Smooth muscle cell (in vitro differentiated cells): Measurements from ENCODE around the gene TEX51. TPM values are rescaled to one million over a fixed set of nuclear protein-coding genes. Genes with fewer than 3 reads are reported as not detected.

Experiments
- DNase-seq: peaks from one replicate; lab custom pipeline; 2025; ENCODE audit not compliant: unreplicated experiment; lab: John Stamatoyannopoulos, UW
- H2AFZ ChIP-seq: fragments of 200-600 bp; sonication (generic); 2 replicates; pipeline ENCODE4 v1.6.0; 2016; ENCODE audit warnings: antibody characterized with exemption, low read depth, mild to moderate bottlenecking
- H3F3A ChIP-seq: fragments of 200-600 bp; sonication (generic); 2 replicates; pipeline ENCODE4 v1.6.0; 2017; ENCODE audit warnings: antibody characterized with exemption, low read depth
- H3K27ac ChIP-seq: fragments of 200-600 bp; sonication (generic); 2 replicates; pipeline ENCODE4 v1.5.1; 2016; ENCODE audit warnings: low read depth, mild to moderate bottlenecking
- H3K27me3 ChIP-seq: fragments of 200-600 bp; sonication (generic); 2 replicates; pipeline ENCODE4 v1.6.1; 2016; ENCODE audit warnings: low read depth, mild to moderate bottlenecking
- H3K36me3 ChIP-seq: fragments of 200-600 bp; sonication (generic); 2 replicates; pipeline ENCODE4 v1.5.1; 2016; ENCODE audit warnings: low read depth
- H3K4me1 ChIP-seq: fragments of 200-600 bp; sonication (generic); 2 replicates; pipeline ENCODE4 v1.5.1; 2016; ENCODE audit warnings: low read depth
- H3K4me2 ChIP-seq: fragments of 200-600 bp; sonication (generic); 2 replicates; pipeline ENCODE4 v1.6.0; 2016; ENCODE audit warnings: mild to moderate bottlenecking
- H3K4me3 ChIP-seq: fragments of 200-600 bp; sonication (generic); 2 replicates; pipeline ENCODE4 v1.5.1; 2016; ENCODE audit warnings: mild to moderate bottlenecking
- H3K79me2 ChIP-seq: fragments of 200-600 bp; sonication (generic); 2 replicates; pipeline ENCODE4 v1.6.0; 2016; ENCODE audit warnings: low read depth, mild to moderate bottlenecking
- H3K9ac ChIP-seq: fragments of 200-600 bp; sonication (generic); 2 replicates; pipeline ENCODE4 v1.6.0; 2016; ENCODE audit warnings: low read depth
- H3K9me3 ChIP-seq: fragments of 200-600 bp; sonication (generic); replicated peaks from 2 replicates; pipeline ENCODE4 v1.5.1; 2016; ENCODE audit warnings: low read depth
- H4K20me1 ChIP-seq: fragments of 200-600 bp; sonication (generic); 2 replicates; pipeline ENCODE4 v1.6.0; 2016; ENCODE audit warnings: low read depth
- WGBS: methylation state at CpG from one replicate; pipeline ENCODE4 v1.1.7; 2016; ENCODE audit warnings: low lambda C conversion rate; 5-methylcytosine and 5-hydroxymethylcytosine counted together
- polyA plus RNA-seq: library from polyadenylated mRNA; unstranded; fragments of >200 nt; fragmentation: Nextera tagmentation; extraction: Ambion mirVana; gene quantifications from 2 replicates; pipeline ENCODE4 v1.2.1, GENCODE V29; 2016
- total RNA-seq: library from RNA; depleted of rRNA; stranded (reverse); fragments of >200 nt; gene quantifications from 2 replicates; pipeline ENCODE4 v1.2.3, GENCODE V29; 2014
- TF ChIP-seq, protein P1 (sequence below): fragments of 200-600 bp; sonication (generic); IDR thresholded peaks from 2 replicates; pipeline ENCODE4 v1.5.1; 2017; ENCODE audit warnings: borderline replicate concordance, mild to moderate bottlenecking, antibody characterized with exemption; ENCODE audit not compliant: insufficient read depth, poor library complexity, severe bottlenecking

TEX51 gene
- total and polyA plus RNA-seq, 2 experiments from 2014 or later = not detected

- Histone ChIP-seq H3K36me3 (no peaks in the 10 kb centered on the region), H3K27me3 (no peaks in the 10 kb centered on the region), H4K20me1 (no peaks in the 10 kb centered on the region), H3K9me3 (no peaks in the 10 kb centered on the region), H3K4me1 (no peaks in the 10 kb centered on the region), H3K27ac (no peak overlapping the region), H3K4me3 (no peak overlapping the region), H3K9ac (no peak overlapping the region), H3F3A (no peaks in the 10 kb centered on the region), H3K79me2 (no peaks in the 10 kb centered on the region), H2AFZ (no peak overlapping the region), H3K4me2 (no peak overlapping the region)
- TF ChIP-seq, protein P1, sequence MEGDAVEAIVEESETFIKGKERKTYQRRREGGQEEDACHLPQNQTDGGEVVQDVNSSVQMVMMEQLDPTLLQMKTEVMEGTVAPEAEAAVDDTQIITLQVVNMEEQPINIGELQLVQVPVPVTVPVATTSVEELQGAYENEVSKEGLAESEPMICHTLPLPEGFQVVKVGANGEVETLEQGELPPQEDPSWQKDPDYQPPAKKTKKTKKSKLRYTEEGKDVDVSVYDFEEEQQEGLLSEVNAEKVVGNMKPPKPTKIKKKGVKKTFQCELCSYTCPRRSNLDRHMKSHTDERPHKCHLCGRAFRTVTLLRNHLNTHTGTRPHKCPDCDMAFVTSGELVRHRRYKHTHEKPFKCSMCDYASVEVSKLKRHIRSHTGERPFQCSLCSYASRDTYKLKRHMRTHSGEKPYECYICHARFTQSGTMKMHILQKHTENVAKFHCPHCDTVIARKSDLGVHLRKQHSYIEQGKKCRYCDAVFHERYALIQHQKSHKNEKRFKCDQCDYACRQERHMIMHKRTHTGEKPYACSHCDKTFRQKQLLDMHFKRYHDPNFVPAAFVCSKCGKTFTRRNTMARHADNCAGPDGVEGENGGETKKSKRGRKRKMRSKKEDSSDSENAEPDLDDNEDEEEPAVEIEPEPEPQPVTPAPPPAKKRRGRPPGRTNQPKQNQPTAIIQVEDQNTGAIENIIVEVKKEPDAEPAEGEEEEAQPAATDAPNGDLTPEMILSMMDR = no peak
- WGBS = 59% methylated on average over 4 of the region's 4 CpGs
- no peak for DNase-seq
These were observed 22.1 kb upstream of the TEX51 start for GRCh38 chr2:126876631-126877030.

GRCh38 chr2:126877041-126877440, 21.6 kb upstream of the TEX51 start:
- H4K20me1 ChIP-seq = no peaks in the 10 kb centered on the region

DNA sequence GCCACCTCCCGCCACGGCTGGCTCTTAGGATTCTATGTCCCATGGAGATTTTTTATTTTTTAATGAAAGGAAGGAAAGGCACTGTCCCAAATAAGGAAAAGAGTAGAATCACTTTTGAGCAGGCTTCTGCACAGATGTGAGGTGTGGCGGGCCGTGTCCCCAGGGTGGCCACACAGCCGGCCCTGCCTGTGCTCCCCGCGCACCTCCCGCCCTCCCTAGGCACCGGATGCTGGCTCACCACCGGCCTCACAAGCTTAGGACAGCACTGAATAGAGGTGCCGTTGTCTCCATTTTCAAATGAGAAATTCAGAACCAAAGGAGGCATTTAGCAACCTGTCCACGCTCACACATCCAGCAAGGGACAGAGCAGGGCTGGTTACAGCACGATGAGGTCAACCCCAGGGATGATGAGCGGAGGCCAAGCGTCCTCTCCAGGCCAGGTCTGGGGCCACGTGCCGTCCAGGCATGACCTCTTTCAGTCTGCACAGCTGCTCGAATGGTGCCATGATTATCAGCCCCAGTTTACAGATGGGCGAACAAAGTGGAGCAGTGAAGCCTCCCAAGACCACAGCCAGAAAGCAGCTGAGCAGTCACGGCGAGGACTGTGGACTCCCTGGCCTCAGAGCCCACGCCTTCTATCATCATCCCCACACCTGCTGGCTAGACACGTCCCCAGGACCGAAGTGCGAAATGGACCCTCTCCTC, 20.7 kb upstream of the TEX51 start:
- Histone ChIP-seq H3K4me3 (no peak overlapping the region), H3K27ac (no peak overlapping the region), H4K20me1 (no peaks in the 10 kb centered on the region), H3K9ac (no peak overlapping the region), H3K4me1 (no peaks in the 10 kb centered on the region), H3K9me3 (no peaks in the 10 kb centered on the region), H3K27me3 (no peaks in the 10 kb centered on the region), H3K79me2 (no peaks in the 10 kb centered on the region), H2AFZ (no peak overlapping the region), H3K4me2 (no peak overlapping the region), H3K36me3 (no peaks in the 10 kb centered on the region), H3F3A (no peaks in the 10 kb centered on the region)
- 94% methylated on average over 25 of the region's 25 CpGs for WGBS
- DNase-seq = no peak
- TF ChIP-seq, protein P1 = no peak

More at GRCh38 chr2:126877041-126877440, 21.6 kb upstream of the TEX51 start:
- WGBS = 96% methylated on average over 5 of the region's 5 CpGs
- no peak overlapping the region for H3K4me3 ChIP-seq
- no peak for DNase-seq
- H3K4me2 ChIP-seq = no peak overlapping the region
- no peaks in the 10 kb centered on the region for H3F3A ChIP-seq
- H3K9me3 ChIP-seq = no peaks in the 10 kb centered on the region
- TF ChIP-seq, protein P1 = no peak
- H3K79me2 ChIP-seq = no peaks in the 10 kb centered on the region
- H3K4me1 ChIP-seq = no peaks in the 10 kb centered on the region
- no peak overlapping the region for H3K27ac ChIP-seq
- H3K9ac ChIP-seq = no peak overlapping the region
- no peaks in the 10 kb centered on the region for H3K36me3 ChIP-seq
- no peak overlapping the region for H2AFZ ChIP-seq
- no peaks in the 10 kb centered on the region for H3K27me3 ChIP-seq

DNA sequence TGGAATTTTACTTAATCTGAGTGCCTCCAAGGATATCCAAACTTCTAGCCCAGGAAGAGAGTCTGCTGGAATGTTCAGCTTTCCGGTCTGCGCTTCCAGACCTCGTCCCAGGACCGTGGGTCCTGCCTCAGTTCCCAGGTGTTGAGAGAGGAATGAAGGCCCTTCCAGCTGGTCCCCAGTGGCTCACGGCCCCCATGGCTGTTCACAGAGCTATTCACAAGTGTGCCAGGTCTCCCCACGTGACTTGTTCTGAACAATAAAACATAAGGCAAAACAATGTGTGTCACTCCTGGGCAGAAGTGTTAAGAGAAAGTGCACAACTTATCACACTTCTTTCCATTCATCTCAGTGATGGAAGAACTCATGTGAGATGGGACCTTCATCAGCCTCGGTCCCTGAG, 20.1 kb upstream of the TEX51 start:
- Histone ChIP-seq H3K79me2 (no peaks in the 10 kb centered on the region), H3K27ac (no peak overlapping the region), H3K4me2 (no peak overlapping the region), H3K9me3 (no peaks in the 10 kb centered on the region), H4K20me1 (no peaks in the 10 kb centered on the region), H3K36me3 (no peaks in the 10 kb centered on the region), H3K27me3 (no peaks in the 10 kb centered on the region), H2AFZ (no peak overlapping the region), H3K9ac (no peak overlapping the region), H3F3A (no peaks in the 10 kb centered on the region), H3K4me1 (no peaks in the 10 kb centered on the region), H3K4me3 (no peak overlapping the region)
- no peak for DNase-seq
- TF ChIP-seq, protein P1 = no peak
- 92% methylated on average over 7 of the region's 7 CpGs for WGBS
